ENCODE results near the gene LINC01488. TPM values are rescaled to one million over a fixed set of nuclear protein-coding genes. Genes with fewer than 3 reads are reported as not detected.

LINC01488 gene
- total and polyA plus RNA-seq, 2 of the 13 experiments (the other 11 are each of a cell fraction or from before 2014, with no cell fraction given) = 0.26 to 0.58 TPM

DNA sequence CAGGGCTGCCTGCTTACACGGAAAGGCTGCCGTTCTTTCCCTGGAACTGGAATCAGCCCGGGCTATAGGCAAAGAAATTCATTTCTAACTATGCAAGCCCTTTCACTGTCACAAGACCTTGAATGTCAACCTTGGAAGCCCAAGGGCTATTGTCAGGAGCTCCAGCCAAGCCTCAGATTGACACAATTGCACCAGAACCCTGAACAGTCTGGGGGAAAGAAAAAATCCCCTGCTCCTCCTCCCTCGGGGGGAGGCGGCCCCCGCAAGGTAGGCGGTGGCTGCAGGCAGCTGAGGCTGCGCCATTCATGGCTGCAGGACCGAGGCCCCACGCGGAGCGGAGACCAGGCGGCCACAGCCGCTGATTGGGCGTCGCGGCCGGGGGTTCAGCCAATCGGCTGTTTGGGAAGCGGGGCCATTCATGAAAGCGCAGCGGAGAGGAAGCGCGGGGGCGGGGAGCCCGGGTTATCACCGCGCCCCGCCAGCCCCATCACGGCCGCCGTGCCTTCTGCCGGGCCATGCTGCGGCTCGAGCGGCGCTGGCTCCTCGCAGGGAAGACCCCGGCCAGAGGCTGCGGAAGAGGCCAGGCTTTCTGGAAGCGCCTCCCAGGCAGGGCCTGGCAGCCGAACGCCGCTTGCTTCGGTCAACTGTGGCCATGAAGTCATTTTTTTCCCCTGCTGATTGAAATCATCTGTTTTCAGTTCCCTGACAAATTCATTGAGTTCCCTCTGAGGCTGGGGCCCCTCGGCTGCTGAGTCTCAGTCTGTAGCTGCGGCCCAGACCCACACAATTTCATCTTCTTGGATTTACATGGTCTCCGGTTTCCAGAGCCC is 38.1 kb upstream of the LINC01488 start (continued):
- TF ChIP-seq, protein P1, sequence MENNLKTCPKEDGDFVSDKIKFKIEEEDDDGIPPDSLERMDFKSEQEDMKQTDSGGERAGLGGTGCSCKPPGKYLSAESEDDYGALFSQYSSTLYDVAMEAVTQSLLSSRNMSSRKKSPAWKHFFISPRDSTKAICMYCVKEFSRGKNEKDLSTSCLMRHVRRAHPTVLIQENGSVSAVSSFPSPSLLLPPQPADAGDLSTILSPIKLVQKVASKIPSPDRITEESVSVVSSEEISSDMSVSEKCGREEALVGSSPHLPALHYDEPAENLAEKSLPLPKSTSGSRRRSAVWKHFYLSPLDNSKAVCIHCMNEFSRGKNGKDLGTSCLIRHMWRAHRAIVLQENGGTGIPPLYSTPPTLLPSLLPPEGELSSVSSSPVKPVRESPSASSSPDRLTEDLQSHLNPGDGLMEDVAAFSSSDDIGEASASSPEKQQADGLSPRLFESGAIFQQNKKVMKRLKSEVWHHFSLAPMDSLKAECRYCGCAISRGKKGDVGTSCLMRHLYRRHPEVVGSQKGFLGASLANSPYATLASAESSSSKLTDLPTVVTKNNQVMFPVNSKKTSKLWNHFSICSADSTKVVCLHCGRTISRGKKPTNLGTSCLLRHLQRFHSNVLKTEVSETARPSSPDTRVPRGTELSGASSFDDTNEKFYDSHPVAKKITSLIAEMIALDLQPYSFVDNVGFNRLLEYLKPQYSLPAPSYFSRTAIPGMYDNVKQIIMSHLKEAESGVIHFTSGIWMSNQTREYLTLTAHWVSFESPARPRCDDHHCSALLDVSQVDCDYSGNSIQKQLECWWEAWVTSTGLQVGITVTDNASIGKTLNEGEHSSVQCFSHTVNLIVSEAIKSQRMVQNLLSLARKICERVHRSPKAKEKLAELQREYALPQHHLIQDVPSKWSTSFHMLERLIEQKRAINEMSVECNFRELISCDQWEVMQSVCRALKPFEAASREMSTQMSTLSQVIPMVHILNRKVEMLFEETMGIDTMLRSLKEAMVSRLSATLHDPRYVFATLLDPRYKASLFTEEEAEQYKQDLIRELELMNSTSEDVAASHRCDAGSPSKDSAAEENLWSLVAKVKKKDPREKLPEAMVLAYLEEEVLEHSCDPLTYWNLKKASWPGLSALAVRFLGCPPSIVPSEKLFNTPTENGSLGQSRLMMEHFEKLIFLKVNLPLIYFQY (CRISPR knock-in tag; IDR thresholded peaks at IDR 0.05; ENCODE audit: borderline replicate concordance) = no peak
- TF ChIP-seq, protein P2, sequence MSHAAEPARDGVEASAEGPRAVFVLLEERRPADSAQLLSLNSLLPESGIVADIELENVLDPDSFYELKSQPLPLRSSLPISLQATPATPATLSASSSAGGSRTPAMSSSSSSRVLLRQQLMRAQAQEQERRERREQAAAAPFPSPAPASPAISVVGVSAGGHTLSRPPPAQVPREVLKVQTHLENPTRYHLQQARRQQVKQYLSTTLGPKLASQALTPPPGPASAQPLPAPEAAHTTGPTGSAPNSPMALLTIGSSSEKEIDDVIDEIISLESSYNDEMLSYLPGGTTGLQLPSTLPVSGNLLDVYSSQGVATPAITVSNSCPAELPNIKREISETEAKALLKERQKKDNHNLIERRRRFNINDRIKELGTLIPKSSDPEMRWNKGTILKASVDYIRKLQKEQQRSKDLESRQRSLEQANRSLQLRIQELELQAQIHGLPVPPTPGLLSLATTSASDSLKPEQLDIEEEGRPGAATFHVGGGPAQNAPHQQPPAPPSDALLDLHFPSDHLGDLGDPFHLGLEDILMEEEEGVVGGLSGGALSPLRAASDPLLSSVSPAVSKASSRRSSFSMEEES (CRISPR knock-in tag; IDR thresholded peaks at IDR 0.05) = no peak
- TF ChIP-seq SMARCC2 (IDR thresholded peaks at IDR 0.05) (no peak), SALL2 (CRISPR knock-in tag; IDR thresholded peaks at IDR 0.05) (no peak), MYNN (CRISPR knock-in tag; IDR thresholded peaks at IDR 0.05; ENCODE audit: low read depth) (no peak)
- TF ChIP-seq, protein P3, sequence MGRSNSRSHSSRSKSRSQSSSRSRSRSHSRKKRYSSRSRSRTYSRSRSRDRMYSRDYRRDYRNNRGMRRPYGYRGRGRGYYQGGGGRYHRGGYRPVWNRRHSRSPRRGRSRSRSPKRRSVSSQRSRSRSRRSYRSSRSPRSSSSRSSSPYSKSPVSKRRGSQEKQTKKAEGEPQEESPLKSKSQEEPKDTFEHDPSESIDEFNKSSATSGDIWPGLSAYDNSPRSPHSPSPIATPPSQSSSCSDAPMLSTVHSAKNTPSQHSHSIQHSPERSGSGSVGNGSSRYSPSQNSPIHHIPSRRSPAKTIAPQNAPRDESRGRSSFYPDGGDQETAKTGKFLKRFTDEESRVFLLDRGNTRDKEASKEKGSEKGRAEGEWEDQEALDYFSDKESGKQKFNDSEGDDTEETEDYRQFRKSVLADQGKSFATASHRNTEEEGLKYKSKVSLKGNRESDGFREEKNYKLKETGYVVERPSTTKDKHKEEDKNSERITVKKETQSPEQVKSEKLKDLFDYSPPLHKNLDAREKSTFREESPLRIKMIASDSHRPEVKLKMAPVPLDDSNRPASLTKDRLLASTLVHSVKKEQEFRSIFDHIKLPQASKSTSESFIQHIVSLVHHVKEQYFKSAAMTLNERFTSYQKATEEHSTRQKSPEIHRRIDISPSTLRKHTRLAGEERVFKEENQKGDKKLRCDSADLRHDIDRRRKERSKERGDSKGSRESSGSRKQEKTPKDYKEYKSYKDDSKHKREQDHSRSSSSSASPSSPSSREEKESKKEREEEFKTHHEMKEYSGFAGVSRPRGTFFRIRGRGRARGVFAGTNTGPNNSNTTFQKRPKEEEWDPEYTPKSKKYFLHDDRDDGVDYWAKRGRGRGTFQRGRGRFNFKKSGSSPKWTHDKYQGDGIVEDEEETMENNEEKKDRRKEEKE (IDR thresholded peaks at IDR 0.05) = no peak
- TF ChIP-seq, protein P4, sequence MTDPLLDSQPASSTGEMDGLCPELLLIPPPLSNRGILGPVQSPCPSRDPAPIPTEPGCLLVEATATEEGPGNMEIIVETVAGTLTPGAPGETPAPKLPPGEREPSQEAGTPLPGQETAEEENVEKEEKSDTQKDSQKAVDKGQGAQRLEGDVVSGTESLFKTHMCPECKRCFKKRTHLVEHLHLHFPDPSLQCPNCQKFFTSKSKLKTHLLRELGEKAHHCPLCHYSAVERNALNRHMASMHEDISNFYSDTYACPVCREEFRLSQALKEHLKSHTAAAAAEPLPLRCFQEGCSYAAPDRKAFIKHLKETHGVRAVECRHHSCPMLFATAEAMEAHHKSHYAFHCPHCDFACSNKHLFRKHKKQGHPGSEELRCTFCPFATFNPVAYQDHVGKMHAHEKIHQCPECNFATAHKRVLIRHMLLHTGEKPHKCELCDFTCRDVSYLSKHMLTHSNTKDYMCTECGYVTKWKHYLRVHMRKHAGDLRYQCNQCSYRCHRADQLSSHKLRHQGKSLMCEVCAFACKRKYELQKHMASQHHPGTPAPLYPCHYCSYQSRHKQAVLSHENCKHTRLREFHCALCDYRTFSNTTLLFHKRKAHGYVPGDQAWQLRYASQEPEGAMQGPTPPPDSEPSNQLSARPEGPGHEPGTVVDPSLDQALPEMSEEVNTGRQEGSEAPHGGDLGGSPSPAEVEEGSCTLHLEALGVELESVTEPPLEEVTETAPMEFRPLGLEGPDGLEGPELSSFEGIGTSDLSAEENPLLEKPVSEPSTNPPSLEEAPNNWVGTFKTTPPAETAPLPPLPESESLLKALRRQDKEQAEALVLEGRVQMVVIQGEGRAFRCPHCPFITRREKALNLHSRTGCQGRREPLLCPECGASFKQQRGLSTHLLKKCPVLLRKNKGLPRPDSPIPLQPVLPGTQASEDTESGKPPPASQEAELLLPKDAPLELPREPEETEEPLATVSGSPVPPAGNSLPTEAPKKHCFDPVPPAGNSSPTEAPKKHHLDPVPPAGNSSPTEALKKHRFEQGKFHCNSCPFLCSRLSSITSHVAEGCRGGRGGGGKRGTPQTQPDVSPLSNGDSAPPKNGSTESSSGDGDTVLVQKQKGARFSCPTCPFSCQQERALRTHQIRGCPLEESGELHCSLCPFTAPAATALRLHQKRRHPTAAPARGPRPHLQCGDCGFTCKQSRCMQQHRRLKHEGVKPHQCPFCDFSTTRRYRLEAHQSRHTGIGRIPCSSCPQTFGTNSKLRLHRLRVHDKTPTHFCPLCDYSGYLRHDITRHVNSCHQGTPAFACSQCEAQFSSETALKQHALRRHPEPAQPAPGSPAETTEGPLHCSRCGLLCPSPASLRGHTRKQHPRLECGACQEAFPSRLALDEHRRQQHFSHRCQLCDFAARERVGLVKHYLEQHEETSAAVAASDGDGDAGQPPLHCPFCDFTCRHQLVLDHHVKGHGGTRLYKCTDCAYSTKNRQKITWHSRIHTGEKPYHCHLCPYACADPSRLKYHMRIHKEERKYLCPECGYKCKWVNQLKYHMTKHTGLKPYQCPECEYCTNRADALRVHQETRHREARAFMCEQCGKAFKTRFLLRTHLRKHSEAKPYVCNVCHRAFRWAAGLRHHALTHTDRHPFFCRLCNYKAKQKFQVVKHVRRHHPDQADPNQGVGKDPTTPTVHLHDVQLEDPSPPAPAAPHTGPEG (CRISPR knock-in tag; IDR thresholded peaks at IDR 0.05) = no peak
